GM12878 (cell line): ENCODE results near the gene LAMA5. TPM values are rescaled to one million over a fixed set of nuclear protein-coding genes. Genes with fewer than 3 reads are reported as not detected.

Experiments used
- ATAC-seq: fragments of 200-7000 bp; cut with Tn5 transposase; 3 replicates; pipeline ENCODE4 v1.9.1; 2020; ENCODE audit warnings: mild to moderate bottlenecking, moderate library complexity
- BruUV-seq: library from RNA; stranded (reverse); fragments of 400-500 nt; replicated peaks from 2 replicates; lab custom pipeline; 2021; lab: Mats Ljungman, UMichigan
- CTCF ChIA-PET: fragments of 300-600 bp; sonication (Branson Sonifier 250); formaldehyde crosslinking; extraction: SDS; loops from one replicate; lab custom pipeline; 2021; ENCODE audit warnings: inconsistent platforms; lab: Yijun Ruan, JAX
- POLR2A ChIA-PET: fragments of 350-600 bp; formaldehyde crosslinking; extraction: SDS; loops from one replicate; lab custom pipeline; 2021; ENCODE audit warnings: inconsistent platforms; lab: Charles Lee
- RAD21 ChIA-PET: fragments of 300-600 bp; sonication (Branson Sonifier 250); formaldehyde crosslinking; loops from one replicate; lab custom pipeline; 2023; ENCODE audit warnings: antibody characterized with exemption; ENCODE audit not compliant: unreplicated experiment; lab: Charles Lee
- SMC1A ChIA-PET: fragments of 300-600 bp; sonication (Branson Sonifier 250); formaldehyde crosslinking; loops from one replicate; lab custom pipeline; 2023; ENCODE audit not compliant: unreplicated experiment, uncharacterized antibody; lab: Charles Lee
- DNase-seq: peaks from one replicate; pipeline ENCODE4 v3.0.0-alpha.2; 2011; ENCODE audit warnings: low read depth, low spot score
- FAIRE-seq: peaks from 3 replicates; lab custom pipeline; 2011; peaks lifted over from hg19 to GRCh38; lab: Jason Lieb, UNC
- H2AFZ ChIP-seq: 2 replicates; pipeline ENCODE4 v1.6.0; 2011; ENCODE audit warnings: low read depth, low read length, control low read depth; ENCODE audit not compliant: control insufficient read depth
- H3K27ac ChIP-seq: 2 replicates; pipeline ENCODE4 v1.5.1; 2011; ENCODE audit warnings: control low read depth; ENCODE audit not compliant: control insufficient read depth, insufficient read depth
- H3K27me3 ChIP-seq, 2 experiments: replicated peaks in 1 of 2; 2 replicates each; pipeline versions ENCODE4 v1.6.0 to v1.6.1; 2011; ENCODE audit warnings: low read length in 1 of 2; ENCODE audit not compliant: control insufficient read depth in 2 of 2, insufficient read depth in 2 of 2
- H3K36me3 ChIP-seq, 2 experiments: 2 replicates each; pipeline ENCODE4 v1.5.1; 2011; ENCODE audit warnings: low read length in 1 of 2; ENCODE audit not compliant: control insufficient read depth in 2 of 2, insufficient read depth in 2 of 2
- H3K4me1 ChIP-seq: 2 replicates; pipeline ENCODE4 v1.6.1; 2011; ENCODE audit warnings: mild to moderate bottlenecking, low read length, moderate library complexity, mixed read lengths; ENCODE audit not compliant: control insufficient read depth, insufficient read depth
- H3K4me2 ChIP-seq: 2 replicates; pipeline ENCODE4 v1.6.0; 2011; ENCODE audit warnings: control low read depth; ENCODE audit not compliant: control insufficient read depth, insufficient read depth
- H3K4me3 ChIP-seq: fragments of 200-600 bp; sonication (generic); 2 replicates; pipeline ENCODE4 v1.5.1; 2016
- H3K79me2 ChIP-seq: 2 replicates; pipeline ENCODE4 v1.6.0; 2011; ENCODE audit warnings: low read length; ENCODE audit not compliant: control insufficient read depth, insufficient read depth
- H3K9ac ChIP-seq: 2 replicates; pipeline ENCODE4 v1.8.0; 2011; ENCODE audit warnings: low read length, control low read depth, mixed read lengths; ENCODE audit not compliant: control insufficient read depth, insufficient read depth
- H3K9me3 ChIP-seq: replicated peaks from 3 replicates; pipeline ENCODE4 v1.5.1; 2011; ENCODE audit warnings: mild to moderate bottlenecking, low read length; ENCODE audit not compliant: control insufficient read depth, insufficient read depth
- H4K20me1 ChIP-seq: 2 replicates; pipeline ENCODE4 v1.6.0; 2011; ENCODE audit not compliant: control insufficient read depth, insufficient read depth
- BCL3 ChIP-seq: IDR thresholded peaks from 2 replicates; pipeline ENCODE4 v1.6.1; 2011; ENCODE audit warnings: borderline replicate concordance, low read depth, mild to moderate bottlenecking, moderate library complexity, low read length; ENCODE audit not compliant: insufficient read depth, poor library complexity, severe bottlenecking
- JUNB ChIP-seq: IDR thresholded peaks from 2 replicates; pipeline ENCODE4 v1.6.1; 2016; ENCODE audit warnings: antibody characterized with exemption, mild to moderate bottlenecking
- MLLT1 ChIP-seq: fragments of 450-650 bp; IDR thresholded peaks from 2 replicates; pipeline ENCODE4 v1.6.1; 2016; ENCODE audit warnings: mild to moderate bottlenecking
- PAX8 ChIP-seq: fragments of 450-650 bp; IDR thresholded peaks from 2 replicates; pipeline ENCODE4 v1.6.1; 2017; ENCODE audit warnings: mild to moderate bottlenecking, moderate library complexity
- PKNOX1 ChIP-seq: fragments of 450-650 bp; IDR thresholded peaks from 2 replicates; pipeline ENCODE4 v1.6.1; 2016; ENCODE audit warnings: mild to moderate bottlenecking
- RB1 ChIP-seq: fragments of 450-650 bp; formaldehyde crosslinking; IDR thresholded peaks from 2 replicates; pipeline ENCODE4 v1.6.1; 2017; ENCODE audit warnings: mild to moderate bottlenecking, borderline replicate concordance
- SIN3A ChIP-seq: IDR thresholded peaks from 2 replicates; pipeline ENCODE4 v1.6.1; 2012; ENCODE audit warnings: low read depth, low read length, improper control_type of control experiment
- USF2 ChIP-seq: IDR thresholded peaks from 2 replicates; pipeline ENCODE4 v1.6.1; 2011; ENCODE audit warnings: low read depth, low read length, improper control_type of control experiment, borderline replicate concordance
- ZBTB11 ChIP-seq: fragments of 450-650 bp; formaldehyde crosslinking; IDR thresholded peaks from 2 replicates; pipeline ENCODE4 v1.5.0; 2022; ENCODE audit warnings: mild to moderate bottlenecking, missing genetic modification characterization
- ZSCAN29 ChIP-seq: fragments of 450-650 bp; IDR thresholded peaks from 2 replicates; pipeline ENCODE4 v1.6.1; 2017; ENCODE audit warnings: mild to moderate bottlenecking, moderate library complexity
- WGBS: methylation state at CpG from one replicate; pipeline ENCODE4 v1.1.6; 2016; ENCODE audit warnings: low lambda C conversion rate; ENCODE audit not compliant: insufficient replicate concordance, insufficient coverage; ENCODE audit errors: missing lambda C conversion rate; 5-methylcytosine and 5-hydroxymethylcytosine counted together
- in situ Hi-C: fragments of 300-500 bp; cut with MboI; formaldehyde crosslinking; loops from 9 replicates; pipeline ENCODE4 v1.14.3; 2018; ENCODE audit warnings: mixed read lengths
- intact Hi-C: fragments of 100-400 bp; cut with micrococcal nuclease; formaldehyde crosslinking; loops from one replicate; pipeline ENCODE4 v1.14.2; 2022; ENCODE audit not compliant: unreplicated experiment
- polyA plus RNA-seq, 11 experiments: library from polyadenylated mRNA; depleted of rRNA in 4 of 11; unstranded in 6 of 11; stranded (reverse) in 5 of 11; fragments of >200 nt; fragmentation: Nextera tagmentation in 4 of 11; fragmentation: Illumina TruSeq in 1 of 11; extraction: Ambion mirVana in 4 of 11; extraction: Trizol in 1 of 11; gene quantifications; 1 replicate in 1 of 11; 2 replicates in 10 of 11; pipeline versions ENCODE4 v1.2.1 to v1.2.3, GENCODE V29; 2011 to 2016; ENCODE audit warnings: inconsistent platforms in 2 of 11, missing spikeins in 2 of 11, low read depth in 1 of 11
- total RNA-seq, 4 experiments: library from RNA; depleted of rRNA in 3 of 4; stranded (reverse); fragments of >200 nt in 3 of 4; fragmentation: Illumina TruSeq in 1 of 4; extraction: Trizol in 1 of 4; gene quantifications; 2 replicates each; pipeline versions ENCODE4 v1.2.1 to v1.2.3, GENCODE V29; 2013 to 2021
- TF ChIP-seq, protein P1 (sequence below): fragments of 450-650 bp; IDR thresholded peaks from 2 replicates; pipeline ENCODE4 v1.6.1; 2018; ENCODE audit warnings: borderline replicate concordance, mild to moderate bottlenecking; ENCODE audit not compliant: partially characterized antibody

Gene LAMA5
- total and polyA plus RNA-seq, 10 of the 15 experiments (the other 5 are each of a cell fraction or from before 2014, with no cell fraction given): 0.09 to 3.1 (median 1.6) TPM; not detected in 3

GRCh38 chr20:62378215-62378614, 11.1 kb upstream of the LAMA5 start (continued):
- TF ChIP-seq, protein P1, sequence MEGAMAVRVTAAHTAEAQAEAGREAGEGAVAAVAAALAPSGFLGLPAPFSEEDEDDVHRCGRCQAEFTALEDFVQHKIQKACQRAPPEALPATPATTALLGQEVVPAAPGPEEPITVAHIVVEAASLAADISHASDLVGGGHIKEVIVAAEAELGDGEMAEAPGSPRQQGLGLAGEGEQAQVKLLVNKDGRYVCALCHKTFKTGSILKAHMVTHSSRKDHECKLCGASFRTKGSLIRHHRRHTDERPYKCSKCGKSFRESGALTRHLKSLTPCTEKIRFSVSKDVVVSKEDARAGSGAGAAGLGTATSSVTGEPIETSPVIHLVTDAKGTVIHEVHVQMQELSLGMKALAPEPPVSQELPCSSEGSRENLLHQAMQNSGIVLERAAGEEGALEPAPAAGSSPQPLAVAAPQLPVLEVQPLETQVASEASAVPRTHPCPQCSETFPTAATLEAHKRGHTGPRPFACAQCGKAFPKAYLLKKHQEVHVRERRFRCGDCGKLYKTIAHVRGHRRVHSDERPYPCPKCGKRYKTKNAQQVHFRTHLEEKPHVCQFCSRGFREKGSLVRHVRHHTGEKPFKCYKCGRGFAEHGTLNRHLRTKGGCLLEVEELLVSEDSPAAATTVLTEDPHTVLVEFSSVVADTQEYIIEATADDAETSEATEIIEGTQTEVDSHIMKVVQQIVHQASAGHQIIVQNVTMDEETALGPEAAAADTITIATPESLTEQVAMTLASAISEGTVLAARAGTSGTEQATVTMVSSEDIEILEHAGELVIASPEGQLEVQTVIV: no peak
- TF ChIP-seq PKNOX1: no peak
- no peak for TF ChIP-seq JUNB
- TF ChIP-seq SIN3A: no peak
- TF ChIP-seq RB1: no peak
- no peak for TF ChIP-seq ZSCAN29
- no peak for TF ChIP-seq PAX8
- TF ChIP-seq USF2: no peak
- TF ChIP-seq, all 136 proteins: peak for 0

- BruUV-seq: no TSS peak
- no peaks in the 10 kb centered on the region for H3K27me3 ChIP-seq
- no peak overlapping the region for H3K9ac ChIP-seq
- FAIRE-seq: no peak
- no peaks in the 10 kb centered on the region for H3K4me1 ChIP-seq
- POLR2A ChIA-PET: no interaction called here
- SMC1A ChIA-PET: no interaction called here
- no peaks in the 10 kb centered on the region for H3K9me3 ChIP-seq
- H3K4me3 ChIP-seq: no peak overlapping the region
- in situ Hi-C loops: loop anchor here (25.0 kb wide), 1 partner anchor 365 kb away; no protein-coding TSS in a partner anchor
- DNase-seq: no peak
- intact Hi-C loops: no loop called here
- no peak overlapping the region for H2AFZ ChIP-seq
- RAD21 ChIA-PET: no interaction called here
- H3K36me3 ChIP-seq: no peaks in the 10 kb centered on the region; a peak in 2 of 4 replicates
- no peaks in the 10 kb centered on the region for H3K79me2 ChIP-seq
- ATAC-seq: no peak
- no peak overlapping the region for H3K27ac ChIP-seq
- H4K20me1 ChIP-seq: no peaks in the 10 kb centered on the region
- 77% methylated on average over 9 of the region's 15 CpGs for WGBS
- H3K4me2 ChIP-seq: no peak overlapping the region
- CTCF ChIA-PET: no interaction called here
- no peak for TF ChIP-seq MLLT1
- TF ChIP-seq PAX8: no peak
- no peak for TF ChIP-seq ZBTB11 (CRISPR knock-in tag)
- no peak for TF ChIP-seq BCL3
These were observed 10.6 kb upstream of the LAMA5 start for GRCh38 chr20:62377615-62378178.
